ENCODE data around the gene CHMP1B. TPM values are rescaled to one million over a fixed set of nuclear protein-coding genes. Genes with fewer than 3 reads are reported as not detected.

The CHMP1B gene, protein sequence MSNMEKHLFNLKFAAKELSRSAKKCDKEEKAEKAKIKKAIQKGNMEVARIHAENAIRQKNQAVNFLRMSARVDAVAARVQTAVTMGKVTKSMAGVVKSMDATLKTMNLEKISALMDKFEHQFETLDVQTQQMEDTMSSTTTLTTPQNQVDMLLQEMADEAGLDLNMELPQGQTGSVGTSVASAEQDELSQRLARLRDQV
- 58.5 and 66.3 TPM in 2 replicates for total RNA-seq

GRCh38 chr18:11851146-11851805 lies at the start of gene CHMP1B:
Gene CHMP1B, plus strand, starts transcription at chr18:11851413. Its CDS starts 99 bp downstream, at chr18:11851512.

Other genes with a start within 250 kb of the CHMP1B start
- gene SLC35G4, start 241.8 kb upstream of the CHMP1B start, total RNA-seq = not detected in 2 replicates
- 0.09 and 0.47 TPM in 2 replicates for gene GNAL, start 162.1 kb upstream of the CHMP1B start, total RNA-seq
- gene MPPE1, start 56.9 kb downstream of the CHMP1B start, total RNA-seq = 10.7 and 17.8 TPM in 2 replicates
- 7.1 and 8.2 TPM in 2 replicates for gene IMPA2, start 130.1 kb downstream of the CHMP1B start, total RNA-seq
- not detected in 2 replicates for gene ANKRD62, start 242.4 kb downstream of the CHMP1B start, total RNA-seq

Data from endothelial cell of coronary artery (primary cell).